ENCODE data around the gene NRN1L. TPM values are rescaled to one million over a fixed set of nuclear protein-coding genes. Genes with fewer than 3 reads are reported as not detected.

NRN1L gene
- total RNA-seq, 1 experiment from 2014 or later = not detected

- ChIA-PET CTCF (interaction anchor here (0.6 to 1.0 kb wide), 3 partner anchors 14 to 169 kb away, joined by 3 to 5 read pairs (median 3); no protein-coding TSS in a partner anchor), POLR2A (no interaction called here)
- TF ChIP-seq CTCF (IDR thresholded peaks at IDR 0.05; ENCODE audit: unreplicated experiment) = no peak
- intact Hi-C loops (cut with micrococcal nuclease) = no loop called here
- no peaks in the 10 kb centered on the region for H3K27me3 Mint-ChIP-seq (ENCODE audit: insufficient read depth, unreplicated experiment)
- H3K9me3 Mint-ChIP-seq (ENCODE audit: unreplicated experiment) = no peaks in the 10 kb centered on the region
- no peak overlapping the region for H3K27ac Mint-ChIP-seq (ENCODE audit: low read depth, unreplicated experiment)
- H3K4me1 Mint-ChIP-seq (ENCODE audit: insufficient read depth, unreplicated experiment) = no peaks in the 10 kb centered on the region
- H3K4me3 Mint-ChIP-seq (ENCODE audit: unreplicated experiment) = no peak overlapping the region
- no TSS peak for BruUV-seq (replicated peaks)
- DNase-seq (ENCODE audit: unreplicated experiment) = no peak
- peaks cover 52% of the 10 kb centered on the region for H3K36me3 Mint-ChIP-seq (ENCODE audit: insufficient read depth, unreplicated experiment)
Measured at GRCh38 chr16:67901734-67902133, 17.0 kb downstream of the NRN1L start.

GRCh38 chr16:67902831-67903230 is 18.1 kb downstream of the NRN1L start:
- Mint-ChIP-seq H3K4me3 (ENCODE audit: unreplicated experiment) (no peak overlapping the region), H3K4me1 (ENCODE audit: insufficient read depth, unreplicated experiment) (no peaks in the 10 kb centered on the region), H3K36me3 (ENCODE audit: insufficient read depth, unreplicated experiment) (peaks cover 46% of the 10 kb centered on the region), H3K27me3 (ENCODE audit: insufficient read depth, unreplicated experiment) (no peaks in the 10 kb centered on the region), H3K9me3 (ENCODE audit: unreplicated experiment) (no peaks in the 10 kb centered on the region), H3K27ac (ENCODE audit: low read depth, unreplicated experiment) (no peak overlapping the region)
- BruUV-seq (replicated peaks) = no TSS peak
- intact Hi-C loops (cut with micrococcal nuclease) = no loop called here
- ChIA-PET CTCF (interaction anchor here (0.5 to 3.0 kb wide), 5 partner anchors 12 to 765 kb away, joined by 3 to 11 read pairs (median 5); partner anchors contain the start of gene NRN1L), POLR2A (no interaction called here)
- no peak for TF ChIP-seq CTCF (IDR thresholded peaks at IDR 0.05; ENCODE audit: unreplicated experiment)
- DNase-seq (ENCODE audit: unreplicated experiment) = no peak

- H3K9me3 Mint-ChIP-seq (ENCODE audit: unreplicated experiment) = no peaks in the 10 kb centered on the region
- peaks cover 53% of the 10 kb centered on the region for H3K36me3 Mint-ChIP-seq (ENCODE audit: insufficient read depth, unreplicated experiment)
- H3K4me1 Mint-ChIP-seq (ENCODE audit: insufficient read depth, unreplicated experiment) = no peaks in the 10 kb centered on the region
- no TSS peak for BruUV-seq (replicated peaks)
- no peak overlapping the region for H3K4me3 Mint-ChIP-seq (ENCODE audit: unreplicated experiment)
- DNase-seq (ENCODE audit: unreplicated experiment) = no peak
- no peak for TF ChIP-seq CTCF (IDR thresholded peaks at IDR 0.05; ENCODE audit: unreplicated experiment)
- ChIA-PET POLR2A (interaction anchor here (0.5 to 1.4 kb wide), 5 partner anchors 14 to 140 kb away, joined by 3 read pairs; partner anchors contain the start of gene PSKH1), CTCF (interaction anchor here (1.2 to 2.6 kb wide), 3 partner anchors 12 to 91 kb away, joined by 4 to 10 read pairs (median 6); partner anchors contain the start of gene NRN1L)
- H3K27me3 Mint-ChIP-seq (ENCODE audit: insufficient read depth, unreplicated experiment) = no peaks in the 10 kb centered on the region
- intact Hi-C loops (cut with micrococcal nuclease) = no loop called here
- no peak overlapping the region for H3K27ac Mint-ChIP-seq (ENCODE audit: low read depth, unreplicated experiment)
Measured at GRCh38 chr16:67907397-67908180, 22.9 kb downstream of the NRN1L start.

GRCh38 chr16:67909056-67909742 is 24.5 kb downstream of the NRN1L start:
- TSS peak; percentile 42 for BruUV-seq (replicated peaks)
- Mint-ChIP-seq H3K36me3 (ENCODE audit: insufficient read depth, unreplicated experiment) (peaks cover 44% of the 10 kb centered on the region), H3K27ac (ENCODE audit: low read depth, unreplicated experiment) (no peak overlapping the region), H3K9me3 (ENCODE audit: unreplicated experiment) (no peaks in the 10 kb centered on the region), H3K4me3 (ENCODE audit: unreplicated experiment) (no peak overlapping the region), H3K27me3 (ENCODE audit: insufficient read depth, unreplicated experiment) (no peaks in the 10 kb centered on the region), H3K4me1 (ENCODE audit: insufficient read depth, unreplicated experiment) (no peaks in the 10 kb centered on the region)
- ChIA-PET CTCF (interaction anchor here (1.9 to 2.6 kb wide), 2 partner anchors 25 to 93 kb away, joined by 6 to 10 read pairs; partner anchors contain the start of gene NRN1L), POLR2A (interaction anchor here (1.4 kb wide), 1 partner anchor 26 kb away, joined by 3 read pairs; no protein-coding TSS in a partner anchor)
- intact Hi-C loops (cut with micrococcal nuclease) = no loop called here
- no peak for TF ChIP-seq CTCF (IDR thresholded peaks at IDR 0.05; ENCODE audit: unreplicated experiment)
- no peak for DNase-seq (ENCODE audit: unreplicated experiment)
